Testis (tissue), 3 donors: Measurements from ENCODE around the gene SYNGR1. TPM values are rescaled to one million over a fixed set of nuclear protein-coding genes. Genes with fewer than 3 reads are reported as not detected.

Experiments used
- DNase-seq: peaks from one replicate; pipeline ENCODE4 v3.0.0-alpha.2; 2019
- H3K27ac ChIP-seq, 2 donors: fragments of 200-600 bp; sonication (generic); one replicate each; pipeline ENCODE4 v1.5.1; 2019
- H3K27me3 ChIP-seq: fragments of 200-600 bp; sonication (generic); one replicate; pipeline ENCODE4 v1.5.1; 2019
- H3K36me3 ChIP-seq: fragments of 200-600 bp; sonication (generic); one replicate; pipeline ENCODE4 v1.5.1; 2017; ENCODE audit warnings: low read depth; ENCODE audit errors: missing control alignments
- H3K4me1 ChIP-seq: fragments of 200-600 bp; sonication (generic); one replicate; pipeline ENCODE4 v1.5.1; 2019
- H3K4me3 ChIP-seq, 2 donors: fragments of 200-600 bp; sonication (generic); one replicate each; pipeline ENCODE4 v1.5.1; 2017 to 2019
- H3K9me3 ChIP-seq: fragments of 200-600 bp; sonication (generic); one replicate; pipeline ENCODE4 v1.5.1; 2017
- POLR2A ChIP-seq: fragments of 450-650 bp; IDR thresholded peaks from one replicate; pipeline ENCODE4 v1.6.1; 2017; ENCODE audit warnings: antibody characterized with exemption, mild to moderate bottlenecking, moderate library complexity
- WGBS, 2 donors: methylation state at CpG; one replicate each; pipeline ENCODE4 v1.1.5; 2018; 5-methylcytosine and 5-hydroxymethylcytosine counted together
- intact Hi-C: fragments of 100-400 bp; cut with DNase I; formaldehyde crosslinking; loops from one replicate; pipeline ENCODE4 v1.15.1; 2023; ENCODE audit warnings: low total_unique reads
- polyA plus RNA-seq: library from polyadenylated mRNA; stranded (reverse); fragments of 350-450 nt; fragmentation: Illumina TruSeq; extraction: RNeasy Lipid Tissue Mini Kit (QIAGEN cat#74804); gene quantifications from one replicate; pipeline ENCODE4 v1.2.3, GENCODE V29; 2014; ENCODE audit warnings: low read depth, low replicate concordance; ENCODE audit not compliant: insufficient read depth
- total RNA-seq, 2 donors: library from RNA; depleted of rRNA; stranded (reverse); fragments of >200 nt; gene quantifications; one replicate each; pipeline ENCODE4 v1.2.3, GENCODE V29; 2016
- TF ChIP-seq, protein P1 (sequence below), 3 experiments: fragments of 450-650 bp in 2 of 3; fragments of 200-600 bp in 1 of 3; sonication (generic) in 1 of 3; IDR thresholded peaks; one replicate each; pipeline ENCODE4 v1.5.1; 2016 to 2019; ENCODE audit warnings: antibody characterized with exemption in 3 of 3, mild to moderate bottlenecking in 2 of 3, moderate library complexity in 1 of 3

Gene SYNGR1
- total and polyA plus RNA-seq, 3 donors from 2014 or later = 20.4 to 46.8 (median 32.5) TPM

DNA sequence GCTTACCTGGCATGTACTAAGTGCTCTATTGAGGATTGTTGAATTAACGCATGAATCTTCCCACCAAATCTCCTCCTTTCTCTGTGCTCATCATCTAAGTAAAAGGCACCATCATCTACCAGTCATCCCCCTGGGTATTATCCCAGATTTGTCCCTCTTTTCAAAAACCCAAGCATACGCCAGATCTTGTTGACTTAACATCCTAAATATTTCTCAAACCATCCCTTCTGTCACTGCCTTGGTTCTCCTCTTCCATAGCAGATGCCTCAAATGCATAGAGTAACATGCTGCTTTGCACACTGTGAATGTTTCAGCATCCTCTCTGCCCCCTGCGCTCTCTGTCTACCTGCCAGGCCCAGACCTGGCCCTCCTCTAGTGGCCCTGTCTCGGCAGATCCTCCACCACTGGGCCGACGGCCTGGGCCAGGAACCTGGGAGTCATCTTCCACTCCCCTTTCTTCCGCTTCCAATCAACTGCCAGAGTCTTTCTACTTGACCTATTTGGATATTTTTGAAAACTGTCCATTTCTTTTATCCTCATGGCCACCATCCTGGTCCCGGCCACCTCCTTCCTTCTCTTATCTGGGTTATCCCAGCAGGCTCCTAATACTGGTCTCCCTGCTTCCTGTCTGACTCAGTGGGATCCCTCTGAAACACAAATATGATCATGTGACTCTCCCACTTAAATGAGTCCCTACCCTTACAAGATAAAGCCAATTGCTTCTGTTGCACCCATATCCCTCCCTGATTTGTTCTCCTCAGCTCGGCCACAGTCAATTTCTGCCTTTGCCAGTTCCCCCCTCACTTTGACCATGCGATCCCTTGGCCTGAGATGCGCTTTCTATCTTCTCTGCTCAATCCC is 46.4 kb downstream of the SYNGR1 start:
- TF ChIP-seq, protein P1, sequence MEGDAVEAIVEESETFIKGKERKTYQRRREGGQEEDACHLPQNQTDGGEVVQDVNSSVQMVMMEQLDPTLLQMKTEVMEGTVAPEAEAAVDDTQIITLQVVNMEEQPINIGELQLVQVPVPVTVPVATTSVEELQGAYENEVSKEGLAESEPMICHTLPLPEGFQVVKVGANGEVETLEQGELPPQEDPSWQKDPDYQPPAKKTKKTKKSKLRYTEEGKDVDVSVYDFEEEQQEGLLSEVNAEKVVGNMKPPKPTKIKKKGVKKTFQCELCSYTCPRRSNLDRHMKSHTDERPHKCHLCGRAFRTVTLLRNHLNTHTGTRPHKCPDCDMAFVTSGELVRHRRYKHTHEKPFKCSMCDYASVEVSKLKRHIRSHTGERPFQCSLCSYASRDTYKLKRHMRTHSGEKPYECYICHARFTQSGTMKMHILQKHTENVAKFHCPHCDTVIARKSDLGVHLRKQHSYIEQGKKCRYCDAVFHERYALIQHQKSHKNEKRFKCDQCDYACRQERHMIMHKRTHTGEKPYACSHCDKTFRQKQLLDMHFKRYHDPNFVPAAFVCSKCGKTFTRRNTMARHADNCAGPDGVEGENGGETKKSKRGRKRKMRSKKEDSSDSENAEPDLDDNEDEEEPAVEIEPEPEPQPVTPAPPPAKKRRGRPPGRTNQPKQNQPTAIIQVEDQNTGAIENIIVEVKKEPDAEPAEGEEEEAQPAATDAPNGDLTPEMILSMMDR (IDR thresholded peaks at IDR 0.05) = no peak
- TF ChIP-seq POLR2A = no peak
- intact Hi-C loops = no loop called here
- Histone ChIP-seq H3K9me3 (no peaks in the 10 kb centered on the region), H3K27me3 (no peaks in the 10 kb centered on the region), H3K4me1 (peaks cover 7% of the 10 kb centered on the region), H3K36me3 (no peaks in the 10 kb centered on the region), H3K4me3 (no peak overlapping the region), H3K27ac (no peak overlapping the region)
- no peak for DNase-seq
- 86% methylated on average over 11 of the region's 11 CpGs for WGBS, 2 donors

DNA sequence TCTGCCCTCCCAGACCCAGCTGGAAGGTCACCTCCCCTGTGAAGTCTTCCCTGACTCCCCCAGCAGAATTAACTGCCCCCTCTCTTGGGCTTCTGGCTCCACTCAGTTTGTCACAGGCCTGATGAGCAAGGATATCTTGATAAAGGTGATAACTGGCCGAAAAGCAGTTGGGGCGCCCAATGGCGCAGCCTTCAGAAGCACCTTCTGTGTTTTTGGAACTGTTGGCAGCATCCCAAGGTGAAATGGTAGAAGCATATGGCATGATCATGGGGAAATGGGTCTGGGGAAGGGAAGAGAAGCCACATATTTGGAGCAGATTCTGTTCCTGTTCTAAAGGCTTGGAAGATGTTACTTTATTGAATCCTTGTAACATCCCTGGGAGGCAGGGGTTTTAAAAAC is 47.0 kb downstream of the SYNGR1 start:
- no peak for TF ChIP-seq POLR2A
- TF ChIP-seq, protein P1 (IDR thresholded peaks at IDR 0.05) = no peak
- H3K9me3 ChIP-seq = no peaks in the 10 kb centered on the region
- no peaks in the 10 kb centered on the region for H3K36me3 ChIP-seq
- no peak for DNase-seq
- intact Hi-C loops = no loop called here
- H3K27ac ChIP-seq = no peak overlapping the region
- no peaks in the 10 kb centered on the region for H3K27me3 ChIP-seq
- H3K4me1 ChIP-seq = peaks cover 7% of the 10 kb centered on the region
- no peak overlapping the region for H3K4me3 ChIP-seq
- 85 to 93% methylated on average over 3 of the region's 3 CpGs for WGBS, 2 donors

DNA sequence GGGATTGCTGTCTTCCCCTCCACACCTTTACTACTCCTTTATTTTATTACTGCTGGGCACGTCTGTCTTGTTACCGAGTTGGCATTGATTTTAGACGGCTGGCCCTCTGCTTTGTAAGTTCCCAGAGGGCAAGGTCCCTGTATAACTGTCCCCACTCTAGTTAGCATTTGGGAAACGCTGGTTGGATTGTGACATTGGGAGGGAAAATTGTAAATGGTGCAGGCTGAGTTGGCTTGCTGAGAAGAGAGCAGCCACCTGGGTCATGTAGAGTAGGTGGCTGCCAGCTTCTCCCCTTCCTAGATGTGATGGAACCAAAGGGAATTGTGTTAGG is 51.5 kb downstream of the SYNGR1 start:
- TF ChIP-seq POLR2A = no peak
- TF ChIP-seq, protein P1 (IDR thresholded peaks at IDR 0.05) = no peak
- WGBS, 2 donors = 75 to 79% methylated on average over 4 of the region's 4 CpGs
- Histone ChIP-seq H3K36me3 (no peaks in the 10 kb centered on the region), H3K27me3 (no peaks in the 10 kb centered on the region), H3K9me3 (no peaks in the 10 kb centered on the region), H3K4me3 (no peak overlapping the region), H3K4me1 (peaks cover 7% of the 10 kb centered on the region), H3K27ac (no peak overlapping the region)
- intact Hi-C loops = no loop called here
- DNase-seq = no peak

DNA sequence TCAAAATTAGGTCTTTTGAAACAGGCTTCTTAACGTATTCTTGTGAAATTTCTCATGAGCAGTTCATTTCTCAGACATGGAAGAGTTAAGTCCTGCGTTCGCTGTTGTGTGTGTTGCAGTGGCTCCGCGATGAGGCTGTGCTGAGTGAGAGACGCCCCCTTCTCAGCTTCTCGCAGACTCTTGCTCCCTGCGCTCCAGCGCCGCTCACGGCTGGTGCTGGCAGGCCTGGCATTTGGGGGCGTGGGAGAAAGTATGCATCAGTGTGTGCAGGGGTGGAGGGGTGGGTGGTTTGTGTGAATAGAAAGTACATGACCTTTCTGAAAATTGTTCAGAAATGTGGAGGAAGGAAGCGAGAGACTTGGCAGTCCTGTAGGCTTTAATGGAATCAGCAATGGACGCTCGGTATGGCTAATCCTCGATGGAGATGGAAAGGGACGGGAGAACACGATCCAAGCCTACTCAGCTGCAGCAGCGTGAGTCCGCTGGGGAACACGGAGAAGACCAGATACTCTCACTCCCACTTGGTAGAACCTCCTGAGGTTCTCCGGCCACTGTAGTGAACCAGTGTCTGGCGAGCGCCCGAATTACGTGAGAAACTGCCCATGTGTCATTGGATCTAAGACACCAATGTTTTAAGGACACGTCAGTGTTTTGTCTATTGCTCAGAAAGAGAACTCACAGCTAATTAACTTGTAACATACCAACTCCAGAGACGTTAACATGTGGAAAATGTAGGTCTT is 55.7 kb downstream of the SYNGR1 start:
- TF ChIP-seq POLR2A = no peak
- TF ChIP-seq, protein P1 (IDR thresholded peaks at IDR 0.05) = no peak
- Histone ChIP-seq H3K27me3 (no peaks in the 10 kb centered on the region), H3K4me1 (peaks cover 3% of the 10 kb centered on the region), H3K9me3 (no peaks in the 10 kb centered on the region), H3K36me3 (no peaks in the 10 kb centered on the region), H3K27ac (peak overlapping the region in 1 of 2 donors; percentile 45), H3K4me3 (no peak overlapping the region)
- 49% methylated on average over 28 of the region's 28 CpGs for WGBS, 2 donors
- DNase-seq = peak; percentile 53
- intact Hi-C loops = no loop called here
